Measurements from ENCODE around the gene RNF135. TPM values are rescaled to one million over a fixed set of nuclear protein-coding genes. Genes with fewer than 3 reads are reported as not detected.
"Not testable (repeated sequence)": the region's sequence is repeated elsewhere in the genome, so short reads cannot be mapped to it uniquely, and the experiment has no call there.

RNF135 gene
- total RNA-seq, 1 experiment from 2014 or later = 31.0 TPM

DNA sequence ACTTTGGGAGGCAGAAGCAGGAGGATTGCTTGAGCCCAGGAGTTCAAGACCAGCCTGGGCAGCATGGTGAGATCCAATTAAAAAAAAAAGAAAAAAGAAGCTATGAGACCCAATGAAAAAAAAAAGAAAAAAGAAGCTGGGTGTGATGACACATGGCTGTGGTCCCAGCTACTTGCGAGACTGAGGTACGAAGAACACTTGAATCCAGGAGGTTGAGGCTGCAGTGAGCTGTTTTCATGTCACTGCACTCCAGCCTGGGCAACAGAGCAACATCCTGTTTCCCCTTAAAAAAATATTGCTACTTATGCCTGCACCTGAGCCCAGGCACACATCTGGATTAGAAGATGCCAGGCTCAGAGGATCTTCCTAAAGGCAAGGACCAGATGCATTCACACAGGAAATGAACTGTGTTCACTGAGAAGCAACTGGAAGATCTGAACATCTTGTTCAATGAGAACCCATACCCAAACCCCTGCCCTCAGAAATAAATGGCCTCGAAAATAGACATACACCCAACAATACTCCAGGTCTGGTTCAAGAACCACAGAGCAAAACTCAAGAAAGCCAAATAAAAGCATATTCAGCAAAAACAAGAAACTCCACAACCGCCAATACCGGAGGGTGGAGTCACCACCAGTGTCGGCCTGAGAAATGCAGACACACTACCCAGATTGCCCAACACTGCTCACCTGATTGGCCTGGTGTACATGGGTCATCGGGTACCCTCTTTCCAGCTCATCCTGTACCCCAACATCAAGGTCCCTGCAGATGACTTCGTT, 4.4 kb downstream of the RNF135 start:
- TF ChIP-seq, protein P1, sequence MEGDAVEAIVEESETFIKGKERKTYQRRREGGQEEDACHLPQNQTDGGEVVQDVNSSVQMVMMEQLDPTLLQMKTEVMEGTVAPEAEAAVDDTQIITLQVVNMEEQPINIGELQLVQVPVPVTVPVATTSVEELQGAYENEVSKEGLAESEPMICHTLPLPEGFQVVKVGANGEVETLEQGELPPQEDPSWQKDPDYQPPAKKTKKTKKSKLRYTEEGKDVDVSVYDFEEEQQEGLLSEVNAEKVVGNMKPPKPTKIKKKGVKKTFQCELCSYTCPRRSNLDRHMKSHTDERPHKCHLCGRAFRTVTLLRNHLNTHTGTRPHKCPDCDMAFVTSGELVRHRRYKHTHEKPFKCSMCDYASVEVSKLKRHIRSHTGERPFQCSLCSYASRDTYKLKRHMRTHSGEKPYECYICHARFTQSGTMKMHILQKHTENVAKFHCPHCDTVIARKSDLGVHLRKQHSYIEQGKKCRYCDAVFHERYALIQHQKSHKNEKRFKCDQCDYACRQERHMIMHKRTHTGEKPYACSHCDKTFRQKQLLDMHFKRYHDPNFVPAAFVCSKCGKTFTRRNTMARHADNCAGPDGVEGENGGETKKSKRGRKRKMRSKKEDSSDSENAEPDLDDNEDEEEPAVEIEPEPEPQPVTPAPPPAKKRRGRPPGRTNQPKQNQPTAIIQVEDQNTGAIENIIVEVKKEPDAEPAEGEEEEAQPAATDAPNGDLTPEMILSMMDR (IDR thresholded peaks at IDR 0.05; ENCODE audit: unreplicated experiment) = no peak
- intact Hi-C loops (cut with micrococcal nuclease) = no loop called here
- Mint-ChIP-seq H3K4me1 (ENCODE audit: insufficient read depth, unreplicated experiment) (peaks cover 19% of the 10 kb centered on the region), H3K9me3 (ENCODE audit: unreplicated experiment) (no peaks in the 10 kb centered on the region), H3K27me3 (ENCODE audit: insufficient read depth, unreplicated experiment) (no peaks in the 10 kb centered on the region), H3K27ac (ENCODE audit: low read depth, unreplicated experiment) (no peak overlapping the region), H3K4me3 (ENCODE audit: unreplicated experiment) (no peak overlapping the region), H3K36me3 (ENCODE audit: insufficient read depth, unreplicated experiment) (peaks cover 44% of the 10 kb centered on the region)
- no TSS peak for BruUV-seq (replicated peaks)
- CTCF ChIA-PET = interaction anchor here (0.6 to 0.7 kb wide), 4 partner anchors 87 to 1989 kb away, joined by 3 to 5 read pairs (median 3); no protein-coding TSS in a partner anchor
- DNase-seq (ENCODE audit: unreplicated experiment) = no peak
- POLR2A ChIA-PET = interaction anchor here (1.5 to 6.4 kb wide), 2 partner anchors 14 to 33 kb away, joined by 3 to 108 read pairs; no protein-coding TSS in a partner anchor

DNA sequence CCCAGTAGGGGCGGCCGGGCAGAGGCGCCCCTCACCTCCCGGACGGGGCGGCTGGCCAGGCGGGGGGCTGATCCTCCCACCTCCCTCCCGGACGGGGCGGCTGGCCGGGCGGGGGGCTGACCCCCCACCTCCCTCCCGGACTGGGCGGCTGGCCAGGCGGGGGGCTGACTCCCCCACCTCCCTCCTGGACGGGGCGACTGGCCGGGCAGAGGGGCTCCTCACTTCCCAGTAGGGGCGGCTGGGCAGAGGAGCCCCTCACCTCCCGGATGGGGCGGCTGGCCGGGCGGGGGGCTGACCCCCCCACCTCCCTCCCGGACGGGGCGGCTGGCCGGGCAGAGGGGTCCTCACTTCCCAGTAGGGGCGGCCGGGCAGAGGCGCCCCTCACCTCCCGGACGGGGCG, 9.1 kb downstream of the RNF135 start:
- H3K27me3 Mint-ChIP-seq (ENCODE audit: insufficient read depth, unreplicated experiment) = not testable (repeated sequence)

DNA sequence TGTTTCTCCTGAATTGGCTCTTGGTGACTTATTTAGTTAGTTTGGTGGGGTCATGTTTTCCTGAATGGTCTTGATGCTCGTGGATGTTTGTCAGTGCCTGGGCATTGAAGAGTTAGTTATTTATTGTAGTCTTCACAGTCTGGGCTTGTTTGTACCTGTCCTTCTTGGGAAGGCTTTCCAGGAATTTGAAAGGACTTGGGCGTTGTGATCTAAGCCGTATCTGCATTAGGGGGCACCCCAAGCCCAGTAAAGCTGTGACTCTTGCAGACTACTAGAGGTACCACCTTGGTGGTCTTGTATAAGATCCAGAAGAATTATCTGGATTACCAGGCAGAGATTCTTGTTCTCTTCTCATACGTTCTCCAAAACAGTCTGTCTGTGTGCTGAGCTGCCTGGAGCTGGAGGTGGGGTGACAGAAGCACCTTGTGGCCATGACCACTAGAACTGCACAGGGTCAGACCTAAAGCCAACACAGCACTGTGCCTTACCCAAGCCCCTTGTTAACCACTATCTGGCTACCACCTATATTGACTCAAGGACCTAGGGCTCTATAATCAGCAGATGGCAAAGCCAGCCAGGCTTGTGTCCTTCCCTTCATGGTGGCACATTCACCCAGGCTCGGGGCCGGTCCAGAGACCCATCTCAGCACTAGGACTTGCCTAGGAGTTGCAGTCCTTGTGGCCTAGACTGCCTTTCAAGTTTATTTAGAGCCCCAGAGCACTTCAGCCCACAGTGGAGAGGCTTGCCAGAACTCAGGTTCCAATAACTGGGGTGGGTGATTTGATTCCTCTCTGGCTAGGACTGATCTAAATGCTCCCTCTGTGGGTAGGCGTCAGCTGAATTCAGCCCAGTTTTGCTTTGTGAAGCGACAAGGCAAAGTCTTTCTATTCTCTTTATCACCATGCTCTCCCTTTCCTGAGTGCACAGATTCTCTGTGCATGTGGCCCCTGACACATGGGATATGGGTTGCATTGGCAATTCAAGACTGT, 11.0 kb downstream of the RNF135 start:
- ChIA-PET POLR2A (interaction anchor here (0.6 to 1.4 kb wide), 4 partner anchors 10 to 33 kb away, joined by 3 to 12 read pairs (median 4); partner anchors contain the start of gene RNF135), CTCF (interaction anchor here (0.6 kb wide), 1 partner anchor 85 kb away, joined by 4 read pairs; no protein-coding TSS in a partner anchor)
- no peak overlapping the region for H3K4me3 Mint-ChIP-seq (ENCODE audit: unreplicated experiment)
- no TSS peak for BruUV-seq (replicated peaks)
- TF ChIP-seq, protein P1 (IDR thresholded peaks at IDR 0.05; ENCODE audit: unreplicated experiment) = no peak
- intact Hi-C loops (cut with micrococcal nuclease) = no loop called here
- peak overlapping the region; percentile 40 for H3K27ac Mint-ChIP-seq (ENCODE audit: low read depth, unreplicated experiment)
- peak; percentile 9 for DNase-seq (ENCODE audit: unreplicated experiment)
- no peaks in the 10 kb centered on the region for H3K9me3 Mint-ChIP-seq (ENCODE audit: unreplicated experiment)
- H3K4me1 Mint-ChIP-seq (ENCODE audit: insufficient read depth, unreplicated experiment) = peaks cover 30% of the 10 kb centered on the region
- H3K36me3 Mint-ChIP-seq (ENCODE audit: insufficient read depth, unreplicated experiment) = peaks cover 30% of the 10 kb centered on the region
- no peaks in the 10 kb centered on the region for H3K27me3 Mint-ChIP-seq (ENCODE audit: insufficient read depth, unreplicated experiment)

More for the DNA sequence above, 9.1 kb downstream of the RNF135 start:
- H3K9me3 Mint-ChIP-seq (ENCODE audit: unreplicated experiment); intact Hi-C loops (cut with micrococcal nuclease); DNase-seq (ENCODE audit: unreplicated experiment); H3K4me3 Mint-ChIP-seq (ENCODE audit: unreplicated experiment); CTCF ChIA-PET; BruUV-seq (replicated peaks); H3K27ac Mint-ChIP-seq (ENCODE audit: low read depth, unreplicated experiment); POLR2A ChIA-PET: not testable (repeated sequence)
- Mint-ChIP-seq H3K4me1 (ENCODE audit: insufficient read depth, unreplicated experiment) (peaks cover 30% of the 10 kb centered on the region), H3K36me3 (ENCODE audit: insufficient read depth, unreplicated experiment) (peaks cover 24% of the 10 kb centered on the region)

DNA sequence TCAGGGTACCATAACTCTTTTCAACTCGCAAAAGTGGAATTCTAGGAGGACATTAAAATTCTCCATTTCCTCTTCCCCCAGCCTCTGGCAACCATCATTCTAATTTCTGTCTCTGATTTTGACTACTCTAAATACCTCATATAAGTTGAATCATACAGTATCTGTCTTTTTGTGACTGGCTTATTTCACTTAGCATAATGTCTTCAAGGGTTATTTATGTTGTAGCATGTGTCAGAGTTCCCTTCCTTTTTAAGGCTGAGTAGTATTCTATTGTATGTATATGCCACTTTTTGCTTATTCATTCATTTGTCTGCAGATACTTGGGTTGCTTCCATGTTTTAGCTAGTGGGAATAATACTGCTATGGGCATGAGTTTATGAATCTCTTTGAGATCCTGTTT, 12.0 kb downstream of the RNF135 start:
- DNase-seq (ENCODE audit: unreplicated experiment) = no peak
- TF ChIP-seq, protein P1 (IDR thresholded peaks at IDR 0.05; ENCODE audit: unreplicated experiment) = no peak
- intact Hi-C loops (cut with micrococcal nuclease) = no loop called here
- ChIA-PET CTCF (no interaction called here), POLR2A (interaction anchor here (0.6 kb wide), 1 partner anchor 24 kb away, joined by 4 read pairs; no protein-coding TSS in a partner anchor)
- Mint-ChIP-seq H3K27ac (ENCODE audit: low read depth, unreplicated experiment) (peak overlapping the region; percentile 16), H3K36me3 (ENCODE audit: insufficient read depth, unreplicated experiment) (peaks cover 37% of the 10 kb centered on the region), H3K4me3 (ENCODE audit: unreplicated experiment) (no peak overlapping the region), H3K27me3 (ENCODE audit: insufficient read depth, unreplicated experiment) (no peaks in the 10 kb centered on the region), H3K9me3 (ENCODE audit: unreplicated experiment) (no peaks in the 10 kb centered on the region), H3K4me1 (ENCODE audit: insufficient read depth, unreplicated experiment) (peaks cover 29% of the 10 kb centered on the region)
- BruUV-seq (replicated peaks) = no TSS peak

Data from MCF 10A (cell line).